ENCODE data around the gene HDDC3. TPM values are rescaled to one million over a fixed set of nuclear protein-coding genes. Genes with fewer than 3 reads are reported as not detected.

Gene HDDC3
- total and polyA plus RNA-seq, 3 experiments from 2014 or later = 34.7 to 43.5 (median 39.5) TPM

GRCh38 chr15:90883976-90884718 lies 48.2 kb downstream of the HDDC3 start, which contains the start of gene FES:
Gene FES (plus strand): TSS chr15:90884504. CDS start chr15:90885046, 542 bp downstream.
- Mint-ChIP-seq H3K4me3 (peak within 1 kb of the TSS in 2 of 7 donors; percentile 12 to 27), H3K27me3 (peaks cover 14 to 19% of the 10 kb centered on the region in 2 donors), H3K9me3 (no peaks in the 10 kb centered on the region), H3K4me1 (peaks cover 5 to 18% (median 6%) of the 10 kb centered on the region in 3 donors), H3K36me3 (peaks cover 0 to 27% (median 0%) of the 10 kb centered on the region in 3 donors), H3K27ac (peak within 1 kb of the TSS in 3 of 8 donors; percentile 20 to 59 (median 42))
- ChIA-PET CTCF (interaction anchor here (0.5 to 3.8 kb wide), 5 partner anchors 48 to 386 kb away, joined by 3 to 34 read pairs (median 4); partner anchors contain the start of gene HDDC3), POLR2A (no interaction called here)
- Histone ChIP-seq H3K27me3 (ENCODE audit: insufficient read depth, low read length, poor library complexity, severe bottlenecking) (no peaks in the 10 kb centered on the region), H3K4me3 (ENCODE audit: low read length) (no peak within 1 kb of the TSS), H3K36me3 (ENCODE audit: insufficient read depth, low read length) (no peaks in the 10 kb centered on the region), H3K4me1 (ENCODE audit: insufficient read depth, low read length) (peaks cover 6% of the 10 kb centered on the region), H3K27ac (ENCODE audit: low read depth, low read length) (no peak within 1 kb of the TSS), H3K9me3 (ENCODE audit: low read length) (no peaks in the 10 kb centered on the region)
- no peak for DNase-seq

- no peaks in the 10 kb centered on the region for H3K9me3 Mint-ChIP-seq
- H3K27me3 Mint-ChIP-seq = peaks cover 12 to 19% of the 10 kb centered on the region in 2 donors
- peaks cover 4 to 15% (median 5%) of the 10 kb centered on the region in 3 donors for H3K4me1 Mint-ChIP-seq
- CTCF ChIA-PET = interaction anchor here (3.3 to 3.8 kb wide), 2 partner anchors 49 to 235 kb away, joined by 16 to 34 read pairs; partner anchors contain the start of gene HDDC3
- peaks cover 0 to 33% (median 0%) of the 10 kb centered on the region in 3 donors for H3K36me3 Mint-ChIP-seq
- POLR2A ChIA-PET = no interaction called here
- Histone ChIP-seq H3K27ac (ENCODE audit: low read depth, low read length) (no peak overlapping the region), H3K4me3 (ENCODE audit: low read length) (no peak overlapping the region), H3K9me3 (ENCODE audit: low read length) (no peaks in the 10 kb centered on the region), H3K27me3 (ENCODE audit: insufficient read depth, low read length, poor library complexity, severe bottlenecking) (no peaks in the 10 kb centered on the region), H3K4me1 (ENCODE audit: insufficient read depth, low read length) (peaks cover 4% of the 10 kb centered on the region), H3K36me3 (ENCODE audit: insufficient read depth, low read length) (no peaks in the 10 kb centered on the region)
- no peak for DNase-seq
- no peak overlapping the region for H3K4me3 Mint-ChIP-seq
- H3K27ac Mint-ChIP-seq = no peak overlapping the region
These were observed 48.8 kb downstream of the HDDC3 start for GRCh38 chr15:90883526-90883975.

GRCh38 chr15:90882781-90883525 lies 49.4 kb downstream of the HDDC3 start:
- ChIA-PET POLR2A (no interaction called here), CTCF (no interaction called here)
- Histone ChIP-seq H3K27ac (ENCODE audit: low read depth, low read length) (no peak overlapping the region), H3K27me3 (ENCODE audit: insufficient read depth, low read length, poor library complexity, severe bottlenecking) (no peaks in the 10 kb centered on the region), H3K9me3 (ENCODE audit: low read length) (no peaks in the 10 kb centered on the region), H3K36me3 (ENCODE audit: insufficient read depth, low read length) (no peaks in the 10 kb centered on the region), H3K4me3 (ENCODE audit: low read length) (no peak overlapping the region), H3K4me1 (ENCODE audit: insufficient read depth, low read length) (peaks cover 4% of the 10 kb centered on the region)
- Mint-ChIP-seq H3K27ac (peak overlapping the region in 1 of 8 donors; percentile 92), H3K27me3 (peaks cover 9 to 15% of the 10 kb centered on the region in 2 donors), H3K4me3 (no peak overlapping the region), H3K36me3 (peaks cover 0 to 39% (median 4%) of the 10 kb centered on the region in 3 donors), H3K9me3 (no peaks in the 10 kb centered on the region), H3K4me1 (peaks cover 4 to 12% (median 5%) of the 10 kb centered on the region in 3 donors)
- DNase-seq = no peak

- Histone ChIP-seq H3K4me1 (ENCODE audit: insufficient read depth, low read length) (peaks cover 4% of the 10 kb centered on the region), H3K27ac (ENCODE audit: low read depth, low read length) (no peak overlapping the region), H3K9me3 (ENCODE audit: low read length) (no peaks in the 10 kb centered on the region), H3K27me3 (ENCODE audit: insufficient read depth, low read length, poor library complexity, severe bottlenecking) (no peaks in the 10 kb centered on the region), H3K4me3 (ENCODE audit: low read length) (no peak overlapping the region), H3K36me3 (ENCODE audit: insufficient read depth, low read length) (peaks cover 5% of the 10 kb centered on the region)
- DNase-seq = no peak
- peaks cover 9% of the 10 kb centered on the region in 2 donors for H3K27me3 Mint-ChIP-seq
- peak overlapping the region in 1 of 8 donors; percentile 50 for H3K27ac Mint-ChIP-seq
- H3K9me3 Mint-ChIP-seq = no peaks in the 10 kb centered on the region
- peaks cover 4 to 12% (median 5%) of the 10 kb centered on the region in 3 donors for H3K4me1 Mint-ChIP-seq
- no peak overlapping the region for H3K4me3 Mint-ChIP-seq
- ChIA-PET POLR2A (interaction anchor here (0.6 kb wide), 1 partner anchor 456 kb away, joined by 3 read pairs; no protein-coding TSS in a partner anchor), CTCF (interaction anchor here (1.5 kb wide), 1 partner anchor 234 kb away, joined by 3 read pairs; no protein-coding TSS in a partner anchor)
- peaks cover 0 to 47% (median 4%) of the 10 kb centered on the region in 3 donors for H3K36me3 Mint-ChIP-seq
These were observed 50.2 kb downstream of the HDDC3 start for GRCh38 chr15:90881978-90882721.

- CTCF ChIA-PET = interaction anchor here (1.5 kb wide), 1 partner anchor 233 kb away, joined by 3 read pairs; no protein-coding TSS in a partner anchor
- no peaks in the 10 kb centered on the region for H3K9me3 Mint-ChIP-seq
- no peak overlapping the region for H3K4me3 ChIP-seq (ENCODE audit: low read length)
- peak overlapping the region in 1 of 8 donors; percentile 61 for H3K27ac Mint-ChIP-seq
- peaks cover 9% of the 10 kb centered on the region in 2 donors for H3K27me3 Mint-ChIP-seq
- H3K9me3 ChIP-seq (ENCODE audit: low read length) = no peaks in the 10 kb centered on the region
- H3K36me3 Mint-ChIP-seq = peaks cover 0 to 55% (median 4%) of the 10 kb centered on the region in 3 donors
- no peaks in the 10 kb centered on the region for H3K27me3 ChIP-seq (ENCODE audit: insufficient read depth, low read length, poor library complexity, severe bottlenecking)
- DNase-seq = no peak
- H3K4me3 Mint-ChIP-seq = peak overlapping the region in 1 of 7 donors; percentile 56
- peaks cover 4% of the 10 kb centered on the region for H3K4me1 ChIP-seq (ENCODE audit: insufficient read depth, low read length)
- H3K27ac ChIP-seq (ENCODE audit: low read depth, low read length) = no peak overlapping the region
- H3K36me3 ChIP-seq (ENCODE audit: insufficient read depth, low read length) = peaks cover 13% of the 10 kb centered on the region
- peaks cover 3 to 12% (median 4%) of the 10 kb centered on the region in 3 donors for H3K4me1 Mint-ChIP-seq
- POLR2A ChIA-PET = no interaction called here
These were observed 51.0 kb downstream of the HDDC3 start for GRCh38 chr15:90881181-90881977.

DNA sequence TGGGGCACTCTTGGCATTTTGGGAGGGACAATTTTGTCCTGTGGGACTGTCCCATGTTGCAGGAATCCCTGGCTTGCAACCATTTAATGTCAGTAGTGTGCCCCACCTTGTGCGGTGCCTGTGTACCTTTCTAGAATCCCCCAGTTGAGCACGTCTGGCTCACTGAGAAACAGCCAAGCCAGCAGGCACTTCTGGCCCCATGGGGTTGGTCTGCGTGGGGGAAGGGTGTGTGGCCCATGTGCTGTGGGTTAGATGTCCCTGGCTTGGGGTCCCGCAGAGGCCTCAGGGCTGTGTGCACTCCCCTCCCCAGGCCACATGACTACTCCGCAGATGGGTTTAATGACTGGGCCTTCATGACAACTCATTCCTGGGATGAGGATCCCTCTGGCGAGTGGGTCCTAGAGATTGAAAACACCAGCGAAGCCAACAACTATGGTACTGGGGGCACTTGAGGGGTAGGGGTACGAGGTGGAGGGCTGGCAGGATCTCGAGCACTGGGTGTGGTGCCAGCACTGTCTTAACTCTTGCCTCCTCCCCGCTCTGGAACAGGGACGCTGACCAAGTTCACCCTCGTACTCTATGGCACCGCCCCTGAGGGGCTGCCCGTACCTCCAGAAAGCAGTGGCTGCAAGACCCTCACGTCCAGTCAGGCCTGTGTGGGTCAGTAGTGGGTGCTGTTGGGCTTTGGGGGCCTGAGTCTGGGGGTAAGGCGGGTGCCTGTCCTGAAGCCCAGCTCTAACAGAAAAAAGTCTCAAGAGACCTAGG lies 51.8 kb downstream of the HDDC3 start:
- Histone ChIP-seq H3K4me3 (ENCODE audit: low read length) (no peak overlapping the region), H3K27ac (ENCODE audit: low read depth, low read length) (no peak overlapping the region), H3K27me3 (ENCODE audit: insufficient read depth, low read length, poor library complexity, severe bottlenecking) (no peaks in the 10 kb centered on the region), H3K4me1 (ENCODE audit: insufficient read depth, low read length) (no peaks in the 10 kb centered on the region), H3K36me3 (ENCODE audit: insufficient read depth, low read length) (peaks cover 16% of the 10 kb centered on the region), H3K9me3 (ENCODE audit: low read length) (no peaks in the 10 kb centered on the region)
- DNase-seq = no peak
- Mint-ChIP-seq H3K36me3 (peaks cover 0 to 63% (median 4%) of the 10 kb centered on the region in 3 donors), H3K9me3 (no peaks in the 10 kb centered on the region), H3K4me3 (no peak overlapping the region), H3K27me3 (peaks cover 4% of the 10 kb centered on the region in 2 donors), H3K4me1 (peaks cover 0 to 7% (median 2%) of the 10 kb centered on the region in 3 donors), H3K27ac (peak overlapping the region in 1 of 8 donors; percentile 58)
- CTCF ChIA-PET = interaction anchor here (1.5 kb wide), 1 partner anchor 233 kb away, joined by 3 read pairs; no protein-coding TSS in a partner anchor
- POLR2A ChIA-PET = no interaction called here
